Activated CD4-positive, CD25-positive, alpha-beta regulatory T cell treated with anti-CD3 and anti-CD28 coated beads, Interleukin-2, amount 50 U/mL, for 72 hours (primary cell): ENCODE measurements around the gene NYNRIN.
A peak's percentile ranks its signal among the peaks of the same experiment; 100 is the strongest.

Experiments used
- DNase-seq: peaks from one replicate; pipeline ENCODE4 v3.0.0; 2021

NYNRIN gene

DNA sequence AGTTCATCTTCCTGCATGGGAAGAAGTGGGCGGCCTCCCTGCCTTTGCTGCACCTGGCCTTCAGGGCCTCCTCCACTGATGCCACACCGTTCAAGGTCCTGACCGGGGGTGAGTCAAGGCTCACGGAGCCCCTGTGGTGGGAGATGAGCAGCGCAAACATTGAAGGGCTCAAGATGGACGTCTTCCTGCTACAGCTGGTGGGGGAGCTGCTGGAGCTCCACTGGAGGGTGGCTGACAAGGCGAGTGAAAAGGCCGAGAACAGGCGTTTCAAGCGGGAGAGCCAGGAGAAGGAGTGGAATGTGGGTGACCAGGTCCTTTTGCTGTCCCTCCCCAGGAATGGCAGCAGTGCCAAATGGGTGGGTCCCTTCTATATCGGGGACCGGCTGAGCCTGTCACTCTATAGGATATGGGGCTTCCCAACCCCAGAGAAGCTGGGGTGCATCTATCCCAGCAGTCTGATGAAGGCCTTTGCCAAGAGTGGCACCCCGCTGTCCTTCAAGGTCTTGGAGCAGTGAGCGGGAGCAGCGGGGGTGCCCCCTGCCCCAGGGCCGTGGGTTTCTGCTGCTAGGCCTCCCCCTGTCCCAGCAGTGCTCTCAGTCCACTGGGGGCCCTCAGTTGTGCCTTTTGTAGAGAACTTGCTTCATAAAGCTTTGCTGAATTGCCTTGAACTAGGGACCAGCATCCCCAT, 18.3 kb downstream of the NYNRIN start:
- no peak for DNase-seq

DNA sequence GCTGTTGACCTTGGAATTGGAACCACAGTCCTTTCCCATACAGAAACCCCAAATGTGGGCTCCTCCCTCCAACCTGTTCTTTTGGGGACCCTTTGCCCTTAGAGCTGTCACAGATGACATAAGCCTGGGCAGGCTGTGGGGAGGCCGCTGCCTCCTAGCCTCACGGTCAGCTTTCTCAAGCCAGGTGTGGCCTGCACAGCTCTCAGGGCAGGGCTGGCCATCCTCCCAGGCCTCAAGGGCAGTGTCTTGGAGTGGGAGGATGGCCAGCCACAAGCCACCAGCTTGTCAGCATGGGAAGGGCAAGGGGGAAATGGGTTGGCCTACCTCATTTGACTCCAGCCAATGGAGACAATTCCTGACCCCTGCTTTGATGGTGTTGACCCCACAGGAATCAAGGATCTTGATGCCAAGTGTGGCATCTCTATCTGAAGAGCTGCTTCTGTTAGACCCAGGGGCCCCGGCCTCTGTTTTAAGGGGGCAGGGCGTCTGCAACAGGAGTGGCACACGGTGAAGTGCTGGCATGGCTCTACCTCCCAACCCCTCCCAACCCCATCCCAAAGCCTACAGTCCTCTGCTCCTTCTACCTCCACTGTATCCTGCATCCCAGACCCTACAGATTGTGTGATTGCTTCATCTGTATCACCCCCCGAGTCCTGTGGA, 19.2 kb downstream of the NYNRIN start:
- no peak for DNase-seq

DNA sequence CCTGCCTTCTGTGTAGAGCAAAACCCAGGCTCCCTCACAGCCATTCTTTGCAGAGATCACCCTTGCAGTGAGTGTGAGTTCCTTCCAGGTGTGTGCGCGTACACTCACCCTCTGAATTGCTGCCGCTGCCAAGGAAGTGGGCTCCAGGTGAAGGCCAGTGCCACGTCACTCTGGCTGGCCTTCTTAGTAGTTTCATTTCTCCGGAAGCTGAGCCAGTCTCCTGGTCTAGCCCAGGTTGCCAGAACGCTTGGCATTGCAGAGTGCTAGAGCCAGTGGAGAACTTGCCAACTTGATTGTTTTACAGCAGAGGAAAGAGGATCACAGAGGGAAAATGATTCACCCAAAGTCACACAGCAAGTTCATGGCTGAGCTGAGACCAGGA, 19.7 kb downstream of the NYNRIN start:
- no peak for DNase-seq

DNA sequence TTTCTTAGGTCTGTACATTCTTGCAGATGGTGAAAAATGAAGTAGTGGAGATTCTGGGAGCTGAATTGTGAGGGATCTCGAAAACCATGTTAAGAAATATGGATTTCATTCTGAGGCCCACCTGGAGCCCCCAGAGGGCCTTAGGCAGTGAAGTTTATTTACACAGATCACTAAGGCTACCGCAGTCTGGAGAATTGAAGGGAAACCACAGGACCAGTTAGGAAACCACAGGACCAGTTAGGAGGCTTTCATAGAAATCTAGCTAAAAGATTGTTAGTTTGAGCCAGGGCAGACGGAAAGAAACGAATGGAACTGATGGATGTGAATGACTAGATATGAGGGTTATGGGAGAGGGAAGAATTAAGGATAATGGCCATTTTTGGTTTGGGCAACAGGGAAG, 23.5 kb downstream of the NYNRIN start:
- no peak for DNase-seq

DNA sequence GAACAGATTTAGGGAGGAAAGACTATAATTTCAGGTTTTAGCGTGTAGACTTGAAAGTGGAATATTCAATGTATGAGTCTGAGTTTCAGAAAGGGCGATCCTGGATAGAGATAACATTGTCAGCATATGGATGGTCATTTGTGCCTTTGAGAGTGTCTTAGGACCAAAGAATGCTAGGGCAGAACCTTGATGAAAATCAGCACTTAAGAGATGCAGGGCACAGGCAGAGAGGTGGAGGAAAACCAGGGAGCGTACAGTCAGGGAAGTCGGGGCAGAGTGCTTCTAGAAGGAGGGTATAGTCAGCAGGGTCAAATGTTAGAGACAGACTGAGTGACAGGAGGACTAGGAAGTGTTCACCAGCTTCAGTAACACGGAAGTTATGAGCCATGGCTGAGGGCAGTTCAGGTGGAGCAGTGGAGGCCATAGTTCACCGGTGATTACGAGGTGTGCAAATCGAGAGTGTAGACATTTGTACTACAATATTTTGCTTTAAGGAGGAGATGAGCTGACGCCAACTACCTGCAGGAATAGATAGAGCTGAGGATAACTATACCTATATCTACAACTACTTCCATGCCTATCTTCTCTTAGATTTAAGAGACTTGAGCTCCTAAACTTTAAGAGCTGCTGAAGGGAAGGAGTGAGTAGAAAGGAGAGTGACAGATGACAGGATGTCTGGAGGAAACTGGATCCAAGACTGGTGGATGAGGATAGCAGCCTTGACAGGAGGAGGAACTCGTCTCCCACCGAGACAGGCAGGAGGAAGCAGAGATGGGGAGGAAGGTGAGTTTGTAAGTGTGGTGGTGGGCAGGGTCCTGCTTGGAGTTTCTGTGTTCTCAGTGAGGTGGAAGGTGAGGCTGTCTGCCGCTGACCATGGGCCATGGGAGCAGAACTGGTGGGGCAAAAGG, 24.1 kb downstream of the NYNRIN start:
- no peak for DNase-seq

DNA sequence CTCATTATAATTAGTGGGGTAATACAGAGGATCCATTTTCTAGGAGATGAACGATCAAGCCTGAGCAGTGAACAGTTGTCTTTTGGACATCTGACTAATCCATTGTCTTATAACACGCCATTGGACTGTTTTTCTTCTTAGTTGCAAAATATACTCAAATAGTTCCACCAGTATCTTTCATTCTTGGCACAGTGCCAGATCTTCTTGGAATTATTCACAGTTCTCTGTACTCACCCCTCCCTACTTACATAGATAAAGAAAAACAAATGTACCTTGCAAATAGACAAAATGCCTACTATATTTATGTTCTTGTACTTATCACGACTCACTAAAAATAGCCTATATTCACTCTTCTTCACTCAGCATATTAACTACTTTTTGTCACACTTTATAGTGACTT, 26.9 kb downstream of the NYNRIN start:
- no peak for DNase-seq

DNA sequence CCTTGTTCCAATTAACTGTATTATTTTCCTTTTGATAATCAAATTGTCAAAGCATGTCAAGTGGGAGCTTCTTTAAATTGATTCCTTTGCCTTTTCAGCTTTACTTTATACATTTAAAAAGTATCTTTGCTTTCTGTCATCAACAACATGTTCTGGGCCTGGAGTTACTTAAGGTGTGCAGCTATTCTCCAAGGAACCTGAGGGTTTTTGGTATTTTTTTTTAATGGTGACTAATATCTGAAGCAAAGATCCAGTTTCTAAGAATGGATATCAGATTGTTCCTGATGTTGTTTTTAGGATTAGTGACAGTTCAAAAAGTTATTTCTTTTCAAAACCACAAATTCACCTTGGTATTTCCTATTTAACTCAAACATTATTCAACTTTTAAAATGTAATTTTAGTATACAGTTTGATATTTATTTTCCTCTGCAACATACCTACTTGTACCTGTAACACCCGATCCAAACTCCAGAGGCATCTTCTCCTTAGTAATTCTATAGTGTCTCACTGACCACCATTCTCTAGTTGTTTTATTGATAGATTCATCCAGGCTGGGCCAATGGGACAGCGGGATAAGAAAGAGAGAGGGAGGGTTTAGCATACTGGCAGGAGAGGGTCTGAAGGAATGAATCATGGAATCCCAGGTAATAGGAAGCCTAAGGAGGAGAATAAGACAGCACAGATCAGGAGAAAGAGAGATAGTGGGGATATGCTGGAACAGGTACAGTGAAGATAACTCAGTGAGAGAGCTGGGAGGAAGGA, 27.5 kb downstream of the NYNRIN start:
- DNase-seq: no peak

DNA sequence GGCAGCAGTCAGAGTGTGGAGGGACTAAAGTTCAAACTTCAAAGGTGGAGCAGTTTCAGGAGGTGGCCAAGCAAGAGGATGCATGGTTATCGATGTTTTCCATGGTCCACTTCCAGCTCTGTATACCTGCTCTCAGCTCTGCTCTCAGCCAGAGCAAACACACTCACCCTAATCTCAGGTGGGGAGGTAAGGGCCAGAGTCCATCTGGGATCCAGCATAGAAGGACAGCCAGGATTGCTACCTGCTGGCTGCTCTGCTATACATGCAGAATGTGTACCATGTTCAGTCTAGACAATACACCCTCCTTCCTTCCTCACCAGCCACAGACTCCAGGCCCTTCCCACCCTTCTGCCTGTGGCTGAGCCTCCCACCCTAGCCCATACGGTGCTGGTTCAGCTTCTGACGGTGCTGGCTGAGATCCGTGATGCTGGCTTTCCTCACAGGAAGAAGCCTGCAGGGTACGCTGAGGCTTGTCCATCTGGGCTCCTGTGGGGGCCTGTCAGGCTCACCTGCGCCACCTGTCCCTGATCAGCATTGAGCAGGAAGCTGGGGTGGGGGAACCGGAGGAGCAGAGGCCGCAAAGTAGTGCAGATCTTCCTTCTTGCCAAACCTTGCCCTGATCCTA, 28.2 kb downstream of the NYNRIN start:
- DNase-seq: no peak

DNA sequence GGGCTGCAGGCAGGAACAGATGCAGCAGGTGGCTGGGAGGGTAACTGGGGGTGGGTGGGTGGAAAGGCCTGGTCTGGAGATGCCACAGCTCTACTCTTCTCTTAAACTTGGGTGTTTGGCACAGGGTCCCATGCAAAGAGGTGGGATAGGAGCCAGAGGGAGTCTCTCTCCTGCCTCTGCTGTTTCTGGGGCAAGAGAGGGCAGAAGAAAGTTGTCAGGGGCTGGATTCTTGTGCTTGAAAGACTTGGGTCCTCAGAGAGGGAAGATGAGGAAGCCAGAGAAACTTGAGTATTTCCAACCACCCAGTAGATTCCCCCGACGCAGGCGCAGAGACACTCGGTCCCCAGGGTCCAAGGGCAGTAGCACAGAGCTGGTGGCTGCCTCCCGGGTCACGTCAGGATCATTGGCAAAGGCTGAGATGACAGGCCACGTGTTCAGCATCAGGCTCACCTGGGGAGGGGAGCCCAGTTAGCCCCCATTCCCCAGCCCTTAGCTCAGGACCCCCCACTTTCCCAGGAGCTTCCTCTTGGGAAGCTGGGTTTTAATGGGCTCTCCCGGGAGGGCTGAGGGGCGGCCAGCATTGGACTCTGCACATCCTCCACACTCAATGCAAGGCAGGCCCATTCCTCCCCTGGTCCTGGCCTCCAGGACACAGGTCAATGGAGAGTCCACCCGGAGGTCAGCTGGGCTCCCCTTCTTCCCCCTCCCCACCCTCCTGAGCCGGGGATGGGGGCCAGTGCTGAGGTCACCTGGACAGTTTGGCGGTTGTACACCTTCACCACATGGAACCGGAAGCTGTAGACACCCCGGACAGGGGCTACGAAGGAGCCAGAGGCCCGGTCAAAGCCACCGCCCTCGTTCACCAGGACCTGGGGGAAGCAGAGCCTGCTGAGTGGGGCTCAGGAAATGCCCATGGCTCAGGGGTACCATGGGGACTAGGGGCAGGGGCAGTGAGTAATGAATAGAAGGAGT, 29.0 kb downstream of the NYNRIN start:
- no peak for DNase-seq

DNA sequence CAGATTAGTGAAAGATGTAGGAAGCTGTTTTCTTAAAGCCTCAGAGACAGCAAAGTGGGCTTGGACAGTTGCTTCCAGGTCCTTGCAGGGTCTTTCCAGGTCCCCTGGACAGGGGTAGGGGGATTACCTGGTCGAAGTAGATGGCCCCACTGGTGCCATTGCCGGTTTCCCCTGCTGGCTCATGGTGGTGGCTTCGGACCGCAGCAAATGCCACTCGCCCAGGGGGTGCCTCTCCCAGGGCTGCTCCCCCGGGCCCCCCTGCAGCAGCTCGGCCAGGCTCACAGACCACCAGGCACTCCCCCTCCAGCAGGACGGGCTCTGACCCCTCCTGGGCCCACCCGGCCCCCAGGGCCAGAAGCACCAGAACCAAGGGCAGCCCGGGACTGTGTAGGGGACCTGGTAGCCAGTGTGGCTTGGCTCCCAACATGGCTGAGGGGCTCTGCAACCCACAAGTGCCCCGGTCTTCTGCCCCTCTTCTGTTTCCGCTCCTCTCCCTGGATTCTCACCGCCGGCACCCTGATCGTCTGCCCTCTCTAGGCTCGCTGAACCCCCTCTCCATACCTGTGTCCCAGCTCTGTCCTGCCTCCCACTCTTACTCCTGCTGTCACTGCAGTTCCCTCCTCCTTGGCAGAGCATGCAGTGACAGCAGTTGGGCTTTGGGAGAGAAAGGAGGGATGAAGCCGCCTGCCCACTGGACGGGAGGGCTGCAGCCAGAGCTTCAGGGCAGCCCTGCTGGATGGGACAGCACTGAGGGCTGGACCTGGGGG, 30.0 kb downstream of the NYNRIN start:
- DNase-seq: no peak

DNA sequence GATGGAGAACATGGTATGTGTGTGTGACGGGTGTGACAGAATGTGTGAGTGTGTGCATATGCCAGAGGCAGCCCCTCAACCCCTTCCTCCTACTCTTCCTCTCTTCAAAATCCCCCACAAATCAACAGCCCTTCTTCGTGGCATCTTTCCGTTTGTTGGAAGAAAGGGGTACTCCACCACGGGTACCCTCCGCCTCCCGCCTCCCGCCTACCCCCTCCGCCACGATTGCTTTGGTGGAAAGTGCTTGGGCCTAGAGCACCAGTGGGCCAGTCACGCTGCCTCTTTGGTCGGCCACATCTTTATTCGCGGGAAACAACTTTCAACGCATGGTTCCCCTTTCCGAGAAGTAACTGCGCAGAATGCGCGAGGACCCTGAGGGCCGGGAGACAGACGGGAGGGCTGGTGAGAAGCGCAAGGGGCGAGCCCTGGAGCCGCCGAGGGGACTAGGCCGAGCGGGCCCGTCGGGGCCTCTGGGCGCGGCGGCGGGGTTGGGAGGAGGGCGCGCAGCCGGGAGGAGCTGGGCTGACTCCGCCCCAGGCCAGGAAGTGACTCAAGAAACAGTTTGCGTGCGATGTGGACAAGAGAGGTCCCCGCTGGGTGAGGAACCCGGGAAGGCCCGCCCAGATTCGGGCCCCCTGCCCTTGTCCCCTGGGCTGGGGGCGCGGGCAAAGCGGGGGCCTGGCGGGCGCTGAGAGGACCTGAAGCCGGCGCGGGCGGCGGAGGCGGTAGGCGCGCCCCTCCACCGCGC, 30.8 kb downstream of the NYNRIN start, which contains the start of the genes CBLN3 and KHNYN:
Gene CBLN3, minus strand, starts transcription at position 274 of the 748 bp plus-strand sequence. CDS start 614 bp downstream, outside the sequence.
Gene KHNYN, plus strand, starts transcription at position 560 of the 748 bp plus-strand sequence. CDS start 777 bp downstream, outside the sequence.
- peak; percentile 91 for DNase-seq

DNA sequence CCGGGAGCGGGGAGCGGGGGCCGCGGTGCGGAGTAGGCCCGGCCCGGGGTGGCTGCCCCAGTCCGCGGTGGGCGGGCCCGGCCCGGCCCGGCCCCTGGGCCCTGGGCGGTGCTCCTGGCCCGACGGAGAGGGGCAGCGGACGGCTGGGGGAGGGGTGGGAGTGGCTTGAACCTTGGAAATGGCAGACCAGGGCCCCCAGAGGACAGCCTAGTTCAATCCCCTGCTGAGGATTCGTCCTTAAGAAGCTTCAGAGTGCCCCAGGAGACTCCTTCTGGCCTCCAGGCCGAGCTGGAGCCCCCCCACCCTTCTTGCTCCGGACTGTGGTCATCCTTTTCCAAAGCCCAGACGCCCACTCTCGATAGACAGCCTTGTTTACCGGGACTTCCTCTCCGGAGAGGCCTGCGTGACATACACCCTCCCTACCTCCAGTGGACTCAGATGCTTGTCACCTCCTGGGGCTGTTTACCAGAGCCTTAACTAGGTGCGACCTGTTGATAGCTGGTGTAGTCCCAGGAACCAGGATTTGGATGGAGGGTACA, 31.4 kb downstream of the NYNRIN start:
- DNase-seq: peak; percentile 77

DNA sequence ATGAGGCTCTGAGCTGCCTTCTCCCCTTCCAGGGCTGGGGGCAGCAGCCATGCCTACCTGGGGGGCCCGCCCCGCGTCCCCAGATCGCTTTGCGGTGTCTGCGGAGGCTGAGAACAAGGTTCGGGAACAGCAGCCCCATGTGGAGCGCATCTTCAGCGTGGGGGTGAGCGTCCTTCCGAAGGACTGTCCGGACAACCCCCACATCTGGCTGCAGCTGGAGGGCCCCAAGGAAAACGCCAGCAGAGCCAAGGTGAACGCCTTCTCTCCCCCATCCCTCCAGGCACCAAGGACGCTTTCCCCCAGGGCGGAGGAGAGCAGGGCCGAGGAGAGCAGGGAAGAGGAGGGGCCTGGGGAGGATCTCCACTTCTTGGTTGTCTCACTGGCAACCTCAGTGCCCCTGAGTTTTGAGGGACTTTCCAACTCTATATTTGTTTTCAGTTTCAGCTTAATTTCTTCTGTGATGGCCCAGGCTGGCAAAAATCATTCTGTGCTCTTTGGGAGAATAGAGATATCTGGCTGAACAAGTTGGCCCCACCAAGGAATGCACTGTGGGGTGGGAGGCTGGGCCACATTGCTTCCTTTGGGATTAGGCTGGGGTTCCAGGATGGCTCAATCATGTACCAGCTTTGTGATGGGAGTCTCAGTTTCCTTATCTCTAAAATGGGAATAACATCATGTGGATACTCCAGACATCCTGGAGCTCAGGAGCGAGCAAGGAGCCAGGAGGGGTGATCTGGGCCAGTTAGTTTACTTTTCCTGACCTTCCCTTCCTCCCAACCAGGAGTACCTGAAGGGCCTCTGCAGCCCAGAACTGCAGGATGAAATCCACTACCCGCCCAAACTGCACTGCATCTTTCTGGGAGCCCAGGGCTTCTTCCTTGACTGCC, 32.1 kb downstream of the NYNRIN start:
- peak; percentile 62 for DNase-seq

DNA sequence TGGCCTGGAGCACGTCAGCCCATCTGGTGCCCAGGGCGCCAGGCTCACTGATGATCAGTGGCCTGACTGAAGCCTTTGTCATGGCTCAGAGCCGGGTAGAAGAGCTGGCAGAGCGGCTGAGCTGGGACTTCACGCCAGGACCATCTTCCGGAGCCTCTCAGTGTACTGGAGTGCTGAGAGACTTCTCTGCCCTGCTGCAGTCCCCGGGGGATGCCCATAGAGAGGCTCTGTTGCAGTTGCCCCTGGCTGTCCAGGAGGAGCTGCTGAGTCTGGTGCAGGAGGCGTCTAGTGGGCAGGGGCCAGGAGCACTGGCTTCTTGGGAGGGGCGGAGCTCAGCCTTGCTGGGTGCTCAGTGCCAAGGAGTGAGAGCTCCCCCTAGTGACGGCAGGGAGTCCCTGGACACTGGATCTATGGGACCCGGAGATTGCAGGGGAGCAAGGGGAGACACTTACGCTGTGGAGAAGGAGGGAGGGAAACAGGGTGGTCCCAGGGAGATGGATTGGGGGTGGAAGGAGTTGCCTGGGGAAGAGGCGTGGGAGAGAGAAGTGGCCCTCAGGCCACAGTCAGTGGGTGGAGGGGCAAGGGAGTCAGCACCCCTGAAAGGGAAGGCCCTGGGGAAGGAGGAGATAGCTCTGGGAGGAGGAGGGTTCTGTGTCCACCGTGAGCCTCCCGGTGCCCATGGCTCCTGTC, 32.9 kb downstream of the NYNRIN start:
- DNase-seq: peak; percentile 88

DNA sequence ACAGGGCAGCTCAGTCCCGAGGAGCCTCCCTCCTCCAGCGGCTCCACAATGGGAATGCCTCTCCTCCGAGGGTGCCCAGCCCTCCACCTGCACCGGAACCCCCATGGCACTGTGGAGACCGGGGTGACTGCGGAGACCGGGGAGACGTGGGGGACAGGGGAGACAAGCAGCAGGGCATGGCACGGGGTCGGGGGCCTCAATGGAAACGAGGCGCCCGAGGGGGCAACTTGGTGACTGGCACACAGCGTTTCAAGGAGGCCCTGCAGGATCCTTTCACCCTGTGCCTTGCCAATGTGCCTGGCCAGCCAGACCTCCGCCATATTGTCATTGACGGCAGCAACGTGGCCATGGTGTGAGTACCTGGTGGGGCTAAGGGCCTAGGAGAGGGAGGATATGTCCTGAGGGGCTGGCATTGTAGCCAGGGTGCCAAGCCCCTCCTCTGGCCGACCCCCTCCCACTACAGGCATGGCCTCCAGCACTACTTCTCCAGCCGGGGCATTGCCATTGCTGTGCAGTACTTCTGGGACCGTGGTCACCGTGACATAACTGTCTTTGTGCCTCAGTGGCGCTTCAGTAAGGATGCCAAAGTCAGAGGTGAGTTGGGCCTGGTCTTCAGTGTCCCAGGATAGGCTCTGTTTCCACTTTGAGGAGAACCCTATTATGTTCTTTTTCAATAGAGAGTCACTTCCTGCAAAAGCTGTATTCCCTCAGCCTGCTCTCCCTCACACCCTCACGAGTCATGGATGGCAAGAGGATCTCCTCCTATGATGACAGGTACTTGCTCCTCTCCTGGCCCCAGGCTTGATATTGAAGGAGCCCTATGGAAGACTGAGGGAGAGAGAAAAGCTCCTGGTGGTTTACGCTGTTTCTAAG, 33.7 kb downstream of the NYNRIN start:
- DNase-seq: no peak

DNA sequence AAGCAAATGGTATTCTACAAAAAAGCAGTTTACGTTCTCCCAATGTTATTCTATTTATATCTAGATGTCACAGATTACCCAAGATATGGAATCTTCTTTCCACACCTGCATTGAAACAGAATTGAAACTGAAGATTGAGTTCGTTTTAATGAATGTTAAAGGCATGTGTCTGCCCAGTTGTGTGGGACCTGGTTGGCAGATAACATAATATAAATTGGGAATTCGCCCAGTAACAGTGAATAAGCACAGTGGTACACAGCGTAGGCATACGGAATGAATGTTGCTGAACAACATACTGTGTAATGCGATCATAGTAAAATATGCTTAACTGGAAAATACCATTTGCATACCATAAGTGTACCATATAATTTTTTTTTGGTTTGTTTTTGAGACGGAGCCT, 35.2 kb downstream of the NYNRIN start:
- no peak for DNase-seq
